BE2C (cell line): ENCODE data around the gene ZAP70.
"Not testable (repeated sequence)": the region's sequence is repeated elsewhere in the genome, so short reads cannot be mapped to it uniquely, and the experiment has no call there.

ENCODE experiments used
- DNase-seq: peaks from one replicate; pipeline ENCODE4 v3.0.0-alpha.2; 2020
- H3K27me3 ChIP-seq: fragments of 250-450 bp; sonication (Bioruptor Pico); 2 replicates; pipeline ENCODE4 v1.5.1; 2020; ENCODE audit warnings: mild to moderate bottlenecking
- H3K36me3 ChIP-seq: fragments of 250-450 bp; sonication (Bioruptor Pico); 2 replicates; pipeline ENCODE4 v1.5.1; 2020; ENCODE audit warnings: mild to moderate bottlenecking
- H3K4me1 ChIP-seq: fragments of 250-450 bp; sonication (Bioruptor Pico); 2 replicates; pipeline ENCODE4 v1.5.1; 2020
- H3K4me3 ChIP-seq: 2 replicates; pipeline ENCODE4 v1.5.1; 2011; ENCODE audit warnings: low read depth, low read length
- H3K9me3 ChIP-seq: fragments of 250-450 bp; sonication (Bioruptor Pico); 2 replicates; pipeline ENCODE4 v1.5.1; 2020
- TF ChIP-seq, protein P1 (sequence below): IDR thresholded peaks from 2 replicates; pipeline ENCODE4 v1.5.1; 2012; ENCODE audit warnings: mild to moderate bottlenecking, low read depth, low read length

The ZAP70 gene

DNA sequence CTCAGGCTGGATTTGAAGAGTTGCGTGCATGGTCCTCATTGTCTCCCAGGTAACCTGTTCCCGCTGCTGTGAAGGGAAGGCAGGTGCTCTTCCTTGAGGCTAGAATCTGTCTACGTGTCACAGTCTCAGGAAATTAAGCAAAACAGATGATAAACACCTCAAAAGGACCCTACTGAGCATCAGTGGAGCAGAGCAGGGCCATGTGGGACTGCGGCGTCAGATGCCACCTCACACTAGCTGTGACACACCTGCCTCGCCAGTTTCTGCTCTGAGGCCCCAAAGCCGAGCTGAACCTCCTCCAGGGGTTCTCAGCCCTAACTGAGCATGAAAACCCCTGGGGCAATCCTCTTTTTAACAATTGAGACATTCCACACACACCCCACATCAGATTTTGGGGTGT lies 41.9 kb upstream of the ZAP70 start:
- Histone ChIP-seq H3K9me3 (no peaks in the 10 kb centered on the region), H3K4me1 (no peaks in the 10 kb centered on the region), H3K4me3 (no peak overlapping the region), H3K36me3 (no peaks in the 10 kb centered on the region), H3K27me3 (no peaks in the 10 kb centered on the region)
- no peak for DNase-seq
- TF ChIP-seq, protein P1, sequence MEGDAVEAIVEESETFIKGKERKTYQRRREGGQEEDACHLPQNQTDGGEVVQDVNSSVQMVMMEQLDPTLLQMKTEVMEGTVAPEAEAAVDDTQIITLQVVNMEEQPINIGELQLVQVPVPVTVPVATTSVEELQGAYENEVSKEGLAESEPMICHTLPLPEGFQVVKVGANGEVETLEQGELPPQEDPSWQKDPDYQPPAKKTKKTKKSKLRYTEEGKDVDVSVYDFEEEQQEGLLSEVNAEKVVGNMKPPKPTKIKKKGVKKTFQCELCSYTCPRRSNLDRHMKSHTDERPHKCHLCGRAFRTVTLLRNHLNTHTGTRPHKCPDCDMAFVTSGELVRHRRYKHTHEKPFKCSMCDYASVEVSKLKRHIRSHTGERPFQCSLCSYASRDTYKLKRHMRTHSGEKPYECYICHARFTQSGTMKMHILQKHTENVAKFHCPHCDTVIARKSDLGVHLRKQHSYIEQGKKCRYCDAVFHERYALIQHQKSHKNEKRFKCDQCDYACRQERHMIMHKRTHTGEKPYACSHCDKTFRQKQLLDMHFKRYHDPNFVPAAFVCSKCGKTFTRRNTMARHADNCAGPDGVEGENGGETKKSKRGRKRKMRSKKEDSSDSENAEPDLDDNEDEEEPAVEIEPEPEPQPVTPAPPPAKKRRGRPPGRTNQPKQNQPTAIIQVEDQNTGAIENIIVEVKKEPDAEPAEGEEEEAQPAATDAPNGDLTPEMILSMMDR = no peak

DNA sequence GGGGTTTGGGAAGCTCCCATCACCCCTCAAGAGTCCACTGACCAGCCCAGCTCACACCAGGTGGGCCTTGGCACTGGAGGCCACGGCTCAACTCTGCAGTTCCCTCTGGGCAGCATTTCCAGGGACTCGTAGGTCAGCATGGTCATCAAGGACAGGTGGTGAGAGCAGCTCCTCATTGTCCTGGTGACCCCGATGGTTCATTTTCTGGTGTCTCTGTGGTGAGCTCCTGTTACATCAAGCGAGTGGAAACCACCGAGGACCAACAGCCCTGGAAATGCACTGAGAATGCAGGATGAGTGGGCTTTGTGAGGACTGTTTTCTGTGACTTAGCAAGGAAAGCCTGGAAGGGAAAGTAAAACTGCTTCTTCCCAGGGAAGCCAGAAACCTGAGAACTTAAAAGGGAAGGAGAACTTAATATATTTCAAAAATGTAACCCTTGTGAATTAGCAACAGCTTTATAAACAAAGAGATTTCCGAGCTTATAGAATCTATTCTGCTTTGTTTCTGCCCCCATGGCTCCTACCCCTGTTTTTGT lies 40.7 kb upstream of the ZAP70 start:
- not testable (repeated sequence) for H3K36me3 ChIP-seq, H3K4me3 ChIP-seq, H3K9me3 ChIP-seq, DNase-seq, H3K4me1 ChIP-seq, H3K27me3 ChIP-seq

DNA sequence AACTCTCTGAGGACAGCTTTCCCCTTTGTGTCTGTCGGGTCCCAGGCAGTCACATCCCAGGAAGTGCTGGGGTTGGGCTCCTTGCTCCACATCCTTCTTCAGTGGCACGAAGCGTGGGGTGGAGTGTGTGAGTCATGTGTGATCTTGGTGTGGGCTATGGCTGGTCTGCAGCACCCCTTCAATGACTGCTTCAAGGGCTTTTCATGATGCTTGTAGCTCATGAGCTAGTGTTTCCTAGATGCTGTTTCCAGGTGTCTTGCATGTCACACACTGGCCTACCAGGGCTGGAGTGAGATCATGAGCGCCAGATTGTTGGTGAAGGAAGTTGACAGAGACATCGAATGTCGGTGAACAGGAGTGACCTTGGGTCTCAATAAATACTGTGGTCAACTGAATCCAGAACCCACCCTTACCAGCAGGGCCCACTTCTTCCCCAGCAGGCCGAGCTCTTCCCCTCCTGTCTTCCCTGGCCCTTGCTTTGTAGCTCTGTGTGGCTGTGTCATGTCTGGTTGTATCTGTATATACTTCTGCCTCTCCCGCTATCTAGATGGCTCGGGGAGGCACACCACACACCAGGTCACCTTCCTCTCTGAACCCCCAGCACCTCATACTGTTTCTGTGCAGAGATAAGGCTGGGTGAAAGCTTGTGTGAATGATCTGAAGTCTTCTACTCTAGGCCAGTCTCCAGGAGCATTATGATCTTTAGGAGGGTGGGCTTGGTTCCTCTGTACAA lies 40.0 kb upstream of the ZAP70 start:
- no peak overlapping the region for H3K4me3 ChIP-seq
- TF ChIP-seq, protein P1 = no peak
- H3K9me3 ChIP-seq = no peaks in the 10 kb centered on the region
- no peak for DNase-seq
- H3K27me3 ChIP-seq = no peaks in the 10 kb centered on the region
- no peaks in the 10 kb centered on the region for H3K36me3 ChIP-seq
- no peaks in the 10 kb centered on the region for H3K4me1 ChIP-seq

DNA sequence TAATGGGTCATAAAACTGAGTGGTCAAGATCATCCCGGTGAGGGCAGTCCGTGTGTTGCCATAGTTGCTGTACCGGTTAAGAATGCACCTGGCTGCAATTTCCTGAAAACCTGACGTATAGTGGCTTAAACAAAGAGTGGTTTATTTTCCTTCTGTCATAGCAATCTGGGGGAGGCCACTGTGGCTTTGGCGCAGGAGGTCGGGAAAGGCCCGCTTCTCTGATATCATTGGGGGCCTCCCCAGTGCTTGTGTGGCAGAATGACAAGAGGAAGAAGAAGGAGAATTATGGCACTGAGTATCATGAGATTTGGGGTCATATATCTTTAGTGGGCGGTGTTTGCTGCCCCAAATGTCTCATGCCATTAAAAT lies 39.5 kb upstream of the ZAP70 start:
- no peaks in the 10 kb centered on the region for H3K27me3 ChIP-seq
- no peak for DNase-seq
- TF ChIP-seq, protein P1 = no peak
- H3K36me3 ChIP-seq = no peaks in the 10 kb centered on the region
- H3K4me1 ChIP-seq = no peaks in the 10 kb centered on the region
- no peak overlapping the region for H3K4me3 ChIP-seq
- no peaks in the 10 kb centered on the region for H3K9me3 ChIP-seq

DNA sequence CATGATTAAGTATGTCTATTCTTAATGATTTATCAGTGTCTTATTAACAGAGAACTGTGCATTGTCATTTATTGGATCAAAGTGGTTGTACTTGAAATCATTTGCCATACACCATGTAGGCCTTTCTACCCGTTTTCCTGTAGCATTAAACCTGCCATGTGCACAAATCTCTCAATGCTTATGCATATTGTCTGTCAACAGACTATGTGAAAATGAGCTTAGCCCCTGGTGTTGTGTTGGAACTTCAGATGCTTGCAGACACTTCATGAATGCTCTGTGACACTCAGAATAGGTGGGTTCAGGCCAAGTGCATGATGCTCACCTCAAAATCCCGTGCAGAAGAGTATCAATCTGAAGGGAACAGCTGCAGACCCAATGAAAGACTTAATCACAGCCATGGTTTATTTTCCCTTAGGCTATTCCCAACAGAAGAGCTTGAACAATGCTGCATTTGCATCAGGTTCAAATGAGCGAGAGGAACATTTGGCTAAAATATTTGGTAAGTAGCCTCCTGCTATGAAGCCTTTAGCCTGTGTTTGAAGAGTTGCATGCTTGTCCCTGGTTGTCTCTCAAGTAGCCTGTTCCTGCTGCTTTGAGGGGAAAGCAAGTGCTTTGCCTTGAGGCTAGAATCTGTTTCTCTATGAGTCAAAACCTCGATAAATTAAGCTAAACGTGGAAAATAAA lies 37.8 kb upstream of the ZAP70 start:
- Histone ChIP-seq H3K9me3 (no peaks in the 10 kb centered on the region), H3K4me3 (no peak overlapping the region), H3K4me1 (no peaks in the 10 kb centered on the region), H3K36me3 (no peaks in the 10 kb centered on the region), H3K27me3 (no peaks in the 10 kb centered on the region)
- TF ChIP-seq, protein P1 = no peak
- DNase-seq = no peak

DNA sequence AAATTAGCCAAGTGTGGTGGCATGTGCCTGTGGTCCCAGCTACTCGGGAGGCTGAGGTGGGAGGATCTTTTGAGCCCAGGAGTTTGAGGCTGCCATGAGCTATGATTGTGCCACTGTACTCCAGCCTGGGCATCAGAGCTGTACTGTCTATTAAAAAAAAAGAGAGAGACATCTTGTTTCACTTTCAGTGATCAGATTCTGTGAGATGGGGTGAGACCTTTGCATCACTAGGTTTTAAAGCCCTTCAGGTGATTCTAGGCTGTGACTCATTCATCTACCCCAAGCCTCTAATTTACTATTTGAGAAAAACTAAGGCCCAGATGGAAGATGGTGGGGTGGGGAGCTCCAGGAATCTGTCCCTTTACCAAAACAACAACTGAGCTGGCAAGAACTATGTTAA lies 36.8 kb upstream of the ZAP70 start:
- no peaks in the 10 kb centered on the region for H3K36me3 ChIP-seq
- DNase-seq = no peak

More for the DNA sequence above, 36.8 kb upstream of the ZAP70 start:
- Histone ChIP-seq H3K27me3 (no peaks in the 10 kb centered on the region), H3K9me3 (no peaks in the 10 kb centered on the region), H3K4me1 (no peaks in the 10 kb centered on the region), H3K4me3 (no peak overlapping the region)
- TF ChIP-seq, protein P1 = no peak
